ENCODE measurements around the gene RUNDC3A.
"Not testable (repeated sequence)": the region's sequence is repeated elsewhere in the genome, so short reads cannot be mapped to it uniquely, and the experiment has no call there.

- not testable (repeated sequence) for TF ChIP-seq CTCF (IDR thresholded peaks at IDR 0.05; ENCODE audit: insufficient read depth, low read length, poor library complexity, severe bottlenecking); EZH2phosphoT487 (conservative IDR thresholded peaks at IDR 0.05; ENCODE audit: low read length)
These were observed 21.1 kb downstream of the RUNDC3A start for GRCh38 chr17:44329516-44329915.

Data from SU-DHL-6 (cell line).